NCI-H345 treated with DMSO at 0.1 percent for 48 hours (cell line): Measurements from ENCODE around the gene PTPRD.

Experiments
- DNase-seq: peaks from one replicate; lab custom pipeline; 2025; ENCODE audit not compliant: unreplicated experiment; lab: John Stamatoyannopoulos, UW

Gene PTPRD

DNA sequence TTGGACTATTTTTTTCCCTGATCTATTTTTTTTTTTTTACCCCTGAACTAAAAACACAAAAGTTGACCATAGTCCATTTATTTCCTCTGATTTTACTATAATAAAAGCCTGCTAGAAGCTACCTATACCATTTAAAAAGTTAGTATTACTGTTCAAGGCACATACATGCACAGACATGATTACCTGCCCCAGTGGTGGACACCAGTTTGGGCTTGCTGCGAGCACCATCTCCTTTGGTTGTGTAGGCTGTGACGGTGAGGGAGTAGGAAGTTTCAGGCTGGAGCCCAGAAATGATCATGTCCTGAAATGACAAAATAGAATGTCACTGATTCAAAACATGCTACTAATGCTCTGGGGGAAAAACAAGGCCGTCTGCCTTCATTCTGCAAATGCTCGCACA is 2120.1 kb downstream of the PTPRD start:
- no peak for DNase-seq

DNA sequence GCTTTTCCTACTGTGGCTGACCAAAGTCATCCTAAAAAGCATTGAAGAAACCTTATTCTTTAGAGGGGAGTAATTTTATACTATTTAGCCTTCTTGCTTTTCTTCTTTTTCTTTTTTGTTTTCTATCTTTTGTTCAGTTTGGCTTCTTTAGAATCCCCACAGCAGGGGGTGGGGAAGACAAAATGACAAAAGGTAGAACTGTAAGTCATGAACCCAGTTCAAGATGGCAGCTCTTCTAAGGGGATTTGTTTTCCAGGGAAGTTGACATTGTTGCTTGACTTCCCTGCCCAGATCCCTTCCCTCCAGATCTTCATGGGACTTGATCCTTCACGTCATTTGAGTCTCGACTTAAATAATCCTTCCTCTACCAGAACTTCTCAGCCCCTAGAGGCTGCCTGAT is 2120.8 kb downstream of the PTPRD start:
- no peak for DNase-seq

DNA sequence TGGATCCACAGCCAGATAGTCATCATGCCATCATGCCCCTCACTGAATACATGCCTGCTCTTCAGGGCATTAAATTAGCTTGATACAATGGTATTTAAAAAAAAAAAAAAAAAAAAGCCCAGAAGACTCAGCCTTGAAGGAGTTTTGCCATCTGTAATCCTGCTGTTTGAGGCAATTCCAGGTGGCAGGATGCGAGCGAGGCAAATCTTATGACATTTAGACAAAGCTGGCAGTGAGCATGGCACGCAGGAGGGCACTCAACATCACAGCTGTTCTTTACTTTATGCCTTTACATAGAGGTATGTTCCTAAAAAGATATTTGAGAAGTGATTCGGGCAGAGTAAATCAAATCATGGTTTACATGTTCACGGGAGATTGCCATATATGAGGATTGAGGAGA is 2121.2 kb downstream of the PTPRD start:
- DNase-seq = no peak

DNA sequence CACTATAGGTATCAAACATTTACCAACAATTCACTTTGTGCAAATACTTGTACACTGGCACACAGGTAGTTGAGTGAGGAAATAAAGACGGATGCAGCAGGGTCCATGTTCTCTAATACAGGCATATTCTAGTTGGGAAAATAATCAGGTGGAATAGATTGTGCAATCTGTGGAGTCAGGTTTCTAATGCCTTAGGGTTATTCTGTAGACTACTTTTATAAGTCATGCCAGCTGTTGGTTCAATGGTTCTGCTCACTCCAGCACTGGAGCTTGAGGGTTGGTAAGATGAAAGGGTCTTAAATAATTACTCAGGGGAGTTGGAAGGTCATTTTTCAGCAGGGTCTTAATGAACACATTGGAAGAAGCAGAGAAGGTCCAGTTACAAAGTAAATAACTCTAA is 2123.0 kb downstream of the PTPRD start:
- DNase-seq = no peak

DNA sequence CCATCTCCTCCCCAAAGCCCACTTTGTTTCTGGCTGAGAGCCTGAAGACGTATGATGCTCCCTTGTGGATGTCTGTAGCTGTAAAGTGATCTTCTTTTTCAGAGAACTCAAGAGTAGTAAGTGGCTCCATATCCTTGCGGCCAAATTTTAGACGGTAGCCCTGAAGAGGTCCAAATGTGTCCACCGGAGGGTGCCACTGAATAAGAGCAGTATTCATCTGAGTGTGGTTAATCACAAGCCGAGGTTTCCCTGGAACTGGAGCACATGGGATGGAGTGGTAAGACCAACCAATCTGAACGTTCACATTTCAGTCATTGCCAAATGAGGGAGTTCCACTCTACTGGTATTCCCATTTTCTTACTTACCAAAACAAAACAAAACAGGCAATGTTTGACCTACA is 2126.7 kb downstream of the PTPRD start:
- DNase-seq = no peak

DNA sequence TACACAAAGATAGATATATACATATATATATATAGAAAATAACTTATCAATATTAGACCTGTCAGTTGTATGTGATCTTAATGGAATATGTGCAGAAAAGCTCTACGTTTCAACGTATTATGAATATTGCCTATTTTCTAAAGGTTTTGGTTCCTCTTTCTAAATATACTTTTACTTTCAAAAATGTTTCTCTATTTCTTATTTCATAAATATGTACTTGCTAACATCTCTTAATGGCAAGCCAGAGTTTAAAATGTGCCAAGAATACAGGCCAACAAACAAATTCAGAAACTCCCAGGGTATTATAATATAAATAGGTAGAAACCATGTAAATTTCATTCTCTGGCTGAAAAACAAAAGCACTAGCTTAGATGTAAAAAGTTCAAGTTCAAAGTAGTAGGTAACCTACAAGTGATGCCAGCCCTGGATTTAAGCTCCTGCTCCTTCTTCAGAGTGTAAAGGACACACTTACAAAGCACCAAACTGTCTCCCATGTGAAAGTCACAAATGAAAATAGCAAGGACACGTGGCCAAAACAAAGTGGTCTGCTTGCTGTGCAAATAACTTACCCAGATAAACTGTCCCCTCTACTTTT is 2128.1 kb downstream of the PTPRD start:
- no peak for DNase-seq

DNA sequence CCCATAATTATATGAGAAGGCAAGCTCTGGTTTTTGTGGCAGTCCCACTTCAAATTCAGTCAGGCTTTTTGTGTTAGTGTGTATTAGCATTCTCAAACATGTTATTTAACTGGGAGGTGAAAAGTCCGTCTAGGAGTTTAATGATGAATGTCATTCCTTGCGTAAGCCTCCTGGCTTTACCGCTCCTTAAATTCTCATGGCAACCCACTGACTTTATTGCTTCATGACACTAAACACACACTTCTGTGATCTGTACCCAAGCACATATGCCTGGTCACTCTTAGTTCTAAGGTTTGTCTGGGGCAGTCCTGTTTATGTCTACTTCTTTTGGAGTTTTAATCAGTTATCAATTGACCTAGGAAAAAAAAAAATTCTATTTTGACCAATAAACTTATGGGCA is 2135.4 kb downstream of the PTPRD start:
- no peak for DNase-seq

DNA sequence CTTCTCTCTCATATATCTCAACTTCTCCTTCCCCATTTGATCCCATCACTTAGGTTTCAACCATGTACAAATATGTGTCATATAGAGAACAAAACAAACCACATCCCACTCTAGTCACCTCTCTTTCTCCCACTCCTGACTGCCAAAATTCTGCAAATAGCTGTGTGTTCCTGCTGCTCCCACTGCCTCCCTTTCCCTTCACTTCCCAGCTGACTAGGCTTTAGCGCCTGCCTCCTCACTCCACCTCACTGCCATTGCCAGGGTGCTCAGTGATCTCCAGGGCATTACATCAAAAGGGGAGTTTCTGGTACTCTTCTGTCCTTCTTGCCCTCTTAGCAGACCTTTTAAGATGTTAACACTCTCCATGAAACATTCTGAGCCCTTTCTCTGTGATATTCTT is 2137.9 kb downstream of the PTPRD start:
- no peak for DNase-seq

DNA sequence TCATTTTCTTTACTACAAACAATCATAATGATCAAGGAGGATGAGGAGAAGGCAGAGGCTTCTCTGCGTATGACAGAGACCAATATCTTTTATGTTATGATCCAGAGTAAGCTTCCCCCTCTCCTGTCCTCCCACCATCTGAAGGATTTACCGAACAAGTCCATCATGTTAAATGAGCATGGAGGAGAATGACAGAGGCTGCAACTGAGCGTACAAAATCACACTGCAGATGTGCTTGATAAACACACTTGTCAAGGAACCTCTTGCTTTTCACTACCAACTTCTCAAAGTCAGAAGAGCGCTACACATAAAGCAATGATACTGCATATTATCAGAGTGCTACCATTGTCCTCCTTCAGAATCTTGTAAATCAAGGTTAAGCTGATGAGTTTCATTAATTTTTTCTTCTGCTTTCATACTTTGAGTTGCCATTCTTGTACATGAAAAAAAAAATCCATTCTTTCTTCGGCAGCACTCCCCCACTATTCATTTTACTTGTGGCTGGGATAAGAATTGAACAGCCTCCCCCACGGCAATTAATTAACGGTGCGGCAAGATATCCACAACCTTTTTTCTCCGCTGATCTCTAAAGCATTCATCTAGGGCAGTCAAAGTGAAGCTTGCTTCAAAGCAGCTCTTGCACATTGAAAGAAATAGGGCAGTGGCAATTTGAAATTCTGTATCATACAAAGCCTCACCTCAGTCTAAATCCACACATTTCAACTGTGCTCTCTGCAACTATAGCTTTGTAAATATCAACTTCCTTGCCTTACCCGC is 2139.4 kb downstream of the PTPRD start:
- no peak for DNase-seq

DNA sequence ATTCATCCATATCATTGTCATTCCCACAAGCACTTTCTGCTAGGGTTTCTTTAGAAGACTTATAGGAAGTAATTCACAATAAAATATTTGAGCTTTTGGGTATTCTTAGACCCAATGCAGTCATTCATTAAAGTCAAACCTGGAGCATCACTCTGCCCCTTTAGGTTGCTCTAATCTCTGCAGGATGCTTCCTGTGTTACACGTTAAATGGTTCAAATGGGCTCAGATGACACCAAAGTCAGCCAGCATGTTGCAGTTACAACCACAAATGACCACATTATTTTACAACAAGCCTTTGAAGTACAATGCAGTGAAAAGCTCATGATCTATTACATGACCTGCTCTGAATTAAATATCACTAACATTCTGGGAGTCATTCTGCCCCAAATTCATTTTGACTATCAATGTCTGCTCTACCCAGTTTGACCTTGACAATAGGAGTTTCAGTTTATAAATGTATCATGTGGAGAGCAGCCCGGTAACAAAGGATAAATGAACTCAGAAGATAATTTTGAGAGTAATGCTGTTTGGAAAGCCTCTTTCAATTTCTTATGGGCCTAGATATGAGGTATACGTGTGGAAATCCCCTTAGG is 2144.7 kb downstream of the PTPRD start:
- no peak for DNase-seq

DNA sequence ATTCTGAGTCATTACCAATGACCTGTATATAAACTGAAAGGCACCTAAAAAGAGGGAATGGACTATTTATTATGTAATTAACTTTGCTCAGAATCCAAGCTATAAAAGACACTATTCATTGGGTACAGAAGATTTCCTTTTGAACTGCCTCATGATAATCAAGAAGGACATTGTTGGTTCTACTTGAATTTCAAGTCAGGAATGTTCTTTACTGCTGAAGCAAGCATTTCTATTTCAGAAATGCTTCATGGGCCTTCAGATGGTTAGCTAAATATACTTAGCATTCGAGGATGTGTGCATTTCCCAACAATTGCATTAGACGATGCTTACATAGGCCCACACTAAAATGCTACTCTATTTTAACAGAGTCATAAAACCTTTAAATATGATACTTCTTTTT is 2155.0 kb downstream of the PTPRD start:
- no peak for DNase-seq

DNA sequence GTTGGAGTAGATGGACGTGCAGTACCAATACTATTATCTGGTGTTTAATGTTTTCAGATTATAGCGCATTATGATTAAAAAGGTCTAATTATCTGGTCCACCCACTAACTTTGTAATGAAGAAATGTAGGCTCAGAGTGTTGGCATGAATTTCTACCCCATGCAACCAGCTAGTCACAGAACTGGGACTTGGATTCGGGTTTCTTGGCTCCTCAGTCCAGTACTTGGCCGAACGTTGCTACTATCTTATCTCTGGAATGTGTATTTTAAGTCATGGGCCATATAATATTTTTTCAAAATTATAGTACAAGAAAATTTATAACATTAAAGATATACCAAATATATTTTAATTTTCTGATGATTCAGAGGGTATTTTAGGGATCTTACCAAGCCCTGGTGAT is 2155.7 kb downstream of the PTPRD start:
- DNase-seq = no peak

DNA sequence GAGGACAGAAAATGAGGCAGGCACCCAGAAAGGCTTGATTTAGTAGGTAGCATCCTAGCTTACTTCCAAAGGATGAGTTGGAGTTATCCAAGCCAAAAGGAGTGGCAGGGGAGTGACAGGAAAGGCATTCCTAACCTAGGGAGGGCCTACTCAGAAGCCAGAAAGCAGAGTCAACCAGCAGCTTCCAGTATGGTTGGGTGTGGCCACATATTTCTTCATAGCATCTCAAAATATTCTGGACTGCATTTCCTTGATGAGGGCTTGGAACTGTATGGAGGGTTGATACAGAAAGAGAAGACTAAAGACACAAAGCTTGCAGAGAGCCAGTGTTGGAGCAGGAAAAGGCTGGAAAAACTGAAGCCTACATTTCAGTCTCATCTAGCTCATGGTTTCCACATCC is 2156.5 kb downstream of the PTPRD start:
- no peak for DNase-seq

DNA sequence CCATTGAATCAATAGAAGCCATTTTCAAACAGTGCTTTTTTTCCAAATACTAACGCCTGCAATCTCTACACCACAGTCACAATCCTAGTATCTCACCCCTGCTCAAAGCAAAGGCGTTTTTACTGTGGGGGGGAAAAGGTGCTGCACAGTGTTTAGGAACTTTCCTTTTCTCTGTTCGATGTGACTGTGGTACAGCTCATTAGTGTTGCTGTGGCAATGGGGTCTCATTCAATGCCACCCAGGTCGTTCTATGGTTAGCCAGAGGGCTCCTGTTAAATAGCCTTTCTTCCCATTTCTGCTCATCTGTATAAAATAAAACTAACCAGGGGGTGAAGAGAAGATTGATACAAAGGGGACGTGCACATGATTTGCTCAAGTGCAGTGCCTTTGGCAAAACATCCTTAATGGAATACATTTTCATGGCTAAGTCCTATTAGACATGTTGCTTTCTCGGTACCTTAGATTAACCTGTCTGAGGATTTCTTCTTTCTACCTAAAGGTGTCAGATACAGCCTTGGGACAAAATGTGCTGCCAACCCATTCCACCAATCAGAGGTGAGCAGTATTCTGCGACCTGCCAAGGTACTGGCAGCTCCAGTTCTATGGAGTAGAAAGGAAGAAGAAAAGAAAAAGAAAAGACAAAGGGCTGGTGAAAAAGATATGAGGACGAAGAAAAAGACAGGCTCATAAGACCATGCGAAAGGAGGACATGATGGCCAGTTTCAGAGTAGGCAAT is 2161.8 kb downstream of the PTPRD start:
- no peak for DNase-seq

DNA sequence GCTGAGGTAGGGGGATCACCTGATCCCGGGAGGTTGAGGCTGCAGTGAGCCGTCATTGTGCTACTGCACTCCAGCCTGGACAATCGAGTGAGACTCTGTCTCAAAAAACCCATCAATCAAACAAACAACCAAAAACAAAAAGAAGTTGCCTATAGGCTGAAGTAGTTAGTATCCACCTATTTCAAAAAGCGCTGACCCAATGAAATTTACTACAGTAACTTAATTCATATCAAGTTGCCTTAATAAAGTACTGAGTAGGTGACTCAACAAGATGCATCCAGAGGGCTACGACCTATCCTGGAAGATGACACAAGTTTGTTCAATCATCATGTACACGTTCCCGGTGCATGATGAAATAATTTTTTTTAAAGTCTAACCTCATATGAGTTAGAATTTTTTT is 2164.6 kb downstream of the PTPRD start:
- DNase-seq = no peak

DNA sequence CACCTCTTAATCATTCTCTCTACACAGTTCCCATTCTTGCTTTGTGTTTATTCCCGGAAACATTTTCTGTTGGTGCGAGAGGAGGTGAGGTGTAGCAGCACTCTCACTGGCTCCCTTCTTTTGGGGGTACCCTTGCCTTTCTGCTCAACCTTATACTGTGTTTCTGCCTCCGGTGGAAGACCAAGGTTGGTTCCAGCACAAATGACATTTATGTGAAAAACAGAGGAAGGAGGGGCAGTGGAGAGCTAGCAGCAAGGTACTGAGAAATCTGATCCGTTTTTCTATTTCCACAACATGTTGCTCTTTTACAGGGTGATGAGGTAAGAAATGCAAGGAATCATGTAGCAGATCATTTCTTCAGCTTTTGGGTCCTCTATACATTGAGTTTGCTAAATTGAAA is 2165.2 kb downstream of the PTPRD start:
- no peak for DNase-seq

DNA sequence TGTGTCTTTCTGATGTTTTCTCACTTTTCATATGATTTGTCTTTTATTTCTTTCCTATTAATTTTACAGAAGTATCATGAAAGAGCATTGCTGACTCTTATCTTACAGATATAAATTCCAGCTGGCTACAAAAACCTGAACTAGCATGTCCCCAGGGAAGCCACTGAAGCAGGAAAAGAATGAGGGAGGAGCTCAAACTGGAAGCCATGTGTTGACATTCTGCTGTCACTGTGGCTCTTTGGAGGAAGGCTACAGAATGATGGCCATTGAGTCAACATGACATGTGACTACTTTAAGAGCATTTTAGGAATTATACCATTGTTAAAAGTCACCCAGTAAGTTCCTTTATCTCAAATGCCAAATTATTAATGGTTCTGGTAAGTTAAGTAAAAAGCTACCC is 2174.9 kb downstream of the PTPRD start:
- DNase-seq = no peak

DNA sequence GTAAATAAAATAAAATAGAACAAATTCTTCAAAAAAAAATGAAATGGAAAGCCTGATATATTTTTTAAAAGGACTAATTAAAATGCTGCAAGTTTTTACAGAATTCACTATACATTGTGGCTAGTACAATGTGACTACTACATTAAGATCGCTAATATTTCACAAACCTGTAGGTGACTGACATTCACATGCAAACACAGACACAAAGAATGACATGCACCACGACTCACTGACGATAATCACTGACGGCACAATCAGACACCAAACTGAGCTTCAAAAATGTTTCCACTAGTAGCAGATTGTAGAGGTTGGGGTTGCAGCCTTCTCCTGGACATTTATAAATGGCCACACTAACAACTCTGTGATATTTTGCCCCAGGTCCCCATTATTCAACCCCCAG is 2175.5 kb downstream of the PTPRD start:
- no peak for DNase-seq

DNA sequence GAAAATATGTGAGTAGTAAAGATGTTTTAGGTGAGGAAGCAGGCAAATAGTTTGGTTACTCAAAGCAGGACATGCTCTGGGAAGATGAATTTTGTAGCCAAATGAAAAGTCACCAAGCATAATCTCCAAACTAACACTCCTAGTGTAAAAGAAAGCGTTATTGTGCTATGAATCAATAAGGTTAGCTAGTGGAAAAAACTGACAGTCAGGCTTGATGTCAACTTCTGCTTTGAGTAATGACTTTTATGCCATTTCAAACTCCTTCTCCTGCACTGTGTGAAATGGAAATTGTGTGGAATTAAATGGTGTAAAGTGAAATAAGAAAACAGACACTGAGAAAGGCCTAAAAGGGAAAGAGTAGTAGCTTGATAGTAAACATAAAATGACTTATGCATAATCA is 2176.0 kb downstream of the PTPRD start:
- DNase-seq = no peak

DNA sequence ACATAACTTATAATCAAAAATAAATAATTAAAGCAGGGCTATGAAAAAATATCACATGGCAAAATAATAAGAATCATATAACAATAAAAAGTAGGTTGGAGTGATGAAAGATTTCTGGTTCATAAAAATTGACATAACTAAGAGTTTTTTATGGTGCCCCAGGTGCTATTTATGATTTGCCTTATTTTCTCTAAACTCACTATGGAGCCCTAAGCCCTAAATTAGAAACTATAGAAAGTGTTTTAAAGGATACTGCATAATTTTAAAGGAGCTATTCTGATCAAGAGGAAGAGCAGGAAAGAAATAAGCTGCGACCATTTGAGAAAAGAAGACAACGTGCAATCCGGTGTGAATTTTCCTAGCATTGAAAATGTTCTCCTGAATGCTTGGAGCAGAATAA is 2178.2 kb downstream of the PTPRD start:
- DNase-seq = no peak

DNA sequence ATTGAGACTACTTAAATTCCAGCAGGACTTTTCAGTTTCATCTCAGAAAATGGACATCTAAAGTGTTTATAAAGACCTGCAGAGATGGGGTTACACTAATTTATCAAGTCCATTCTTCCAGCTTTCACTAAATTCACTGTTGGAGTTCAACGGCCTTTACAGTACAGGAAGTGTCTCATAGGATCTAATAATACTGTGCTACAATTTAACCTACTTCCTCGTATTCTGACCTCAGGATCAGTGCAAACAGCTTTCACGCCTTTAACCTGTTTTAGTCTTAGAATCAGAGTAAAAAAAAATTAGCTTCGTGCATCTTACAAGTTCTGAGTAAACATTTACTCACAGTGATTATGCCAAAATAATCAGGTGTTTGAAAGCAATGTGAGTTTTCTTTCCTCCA is 2180.6 kb downstream of the PTPRD start:
- no peak for DNase-seq

DNA sequence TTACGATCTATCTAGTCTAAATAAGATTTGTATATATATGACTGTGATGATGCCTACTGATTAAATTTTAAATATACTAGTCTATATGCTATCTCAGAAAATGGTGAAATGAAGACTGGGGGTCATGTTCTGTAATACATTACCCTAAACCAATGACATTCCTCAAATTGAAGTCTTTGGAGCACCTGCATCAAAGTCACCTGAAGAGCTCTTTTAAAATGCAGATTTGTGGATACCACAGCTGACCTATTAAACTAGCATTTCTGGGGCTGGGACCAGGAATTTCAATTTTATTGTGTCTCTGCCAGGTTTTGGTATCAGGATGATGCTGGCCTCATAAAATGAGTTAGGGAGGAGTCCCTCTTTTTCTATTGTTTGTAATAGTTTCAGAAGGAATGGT is 2181.3 kb downstream of the PTPRD start:
- no peak for DNase-seq
